ENCODE data around the gene CRADD. TPM values are rescaled to one million over a fixed set of nuclear protein-coding genes. Genes with fewer than 3 reads are reported as not detected.

CRADD gene
- total RNA-seq, 4 donors from 2014 or later, result 19.4 to 28.7 (median 22.6) TPM

DNA sequence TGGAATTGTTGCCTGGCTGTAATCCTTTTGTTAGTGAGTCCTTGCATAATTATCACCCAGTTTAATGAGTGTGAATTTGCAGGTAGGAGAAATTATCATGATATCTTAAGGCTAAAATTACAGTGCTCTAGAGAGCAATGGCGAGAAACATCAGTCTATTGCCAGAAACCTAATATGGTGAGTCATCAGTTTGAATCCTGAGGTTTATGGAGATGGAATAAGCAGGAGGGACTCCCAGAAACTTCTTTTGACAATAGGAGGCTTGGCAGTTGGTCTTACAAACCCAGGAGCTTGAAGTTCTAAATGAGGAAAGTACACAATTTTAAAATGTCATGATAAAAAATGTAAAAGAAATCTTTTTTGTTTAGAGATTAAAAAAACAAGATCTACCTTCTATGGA lies 31.5 kb upstream of the CRADD start:
- ATAC-seq, result no peak
- H3K4me1 ChIP-seq, result no peaks in the 10 kb centered on the region

GRCh38 chr12:93650626-93651025 lies 26.5 kb upstream of the CRADD start:
- TF ChIP-seq, protein P1, sequence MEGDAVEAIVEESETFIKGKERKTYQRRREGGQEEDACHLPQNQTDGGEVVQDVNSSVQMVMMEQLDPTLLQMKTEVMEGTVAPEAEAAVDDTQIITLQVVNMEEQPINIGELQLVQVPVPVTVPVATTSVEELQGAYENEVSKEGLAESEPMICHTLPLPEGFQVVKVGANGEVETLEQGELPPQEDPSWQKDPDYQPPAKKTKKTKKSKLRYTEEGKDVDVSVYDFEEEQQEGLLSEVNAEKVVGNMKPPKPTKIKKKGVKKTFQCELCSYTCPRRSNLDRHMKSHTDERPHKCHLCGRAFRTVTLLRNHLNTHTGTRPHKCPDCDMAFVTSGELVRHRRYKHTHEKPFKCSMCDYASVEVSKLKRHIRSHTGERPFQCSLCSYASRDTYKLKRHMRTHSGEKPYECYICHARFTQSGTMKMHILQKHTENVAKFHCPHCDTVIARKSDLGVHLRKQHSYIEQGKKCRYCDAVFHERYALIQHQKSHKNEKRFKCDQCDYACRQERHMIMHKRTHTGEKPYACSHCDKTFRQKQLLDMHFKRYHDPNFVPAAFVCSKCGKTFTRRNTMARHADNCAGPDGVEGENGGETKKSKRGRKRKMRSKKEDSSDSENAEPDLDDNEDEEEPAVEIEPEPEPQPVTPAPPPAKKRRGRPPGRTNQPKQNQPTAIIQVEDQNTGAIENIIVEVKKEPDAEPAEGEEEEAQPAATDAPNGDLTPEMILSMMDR (IDR thresholded peaks at IDR 0.05 in 4 of 5, conservative IDR thresholded peaks at IDR 0.05 in 1 of 5), result no peak
- no peak for TF ChIP-seq POLR2A (IDR thresholded peaks at IDR 0.05)
- DNase-seq, result no peak
- ATAC-seq, result no peak
- Histone ChIP-seq H3K9me3 (no peaks in the 10 kb centered on the region), H3K36me3 (no peaks in the 10 kb centered on the region), H3K4me3 (no peak overlapping the region), H3K27me3 (no peaks in the 10 kb centered on the region), H3K4me1 (no peaks in the 10 kb centered on the region), H3K27ac (no peak overlapping the region)
- in situ Hi-C loops (cut with MboI; ENCODE audit: low sequenced_read_pairs in 4 of 4) (no loop called here), intact Hi-C loops (cut with DNase I; ENCODE audit: low total_unique reads) (no loop called here)

More for the DNA sequence above, 31.5 kb upstream of the CRADD start:
- intact Hi-C loops (cut with DNase I; ENCODE audit: low total_unique reads) (loop anchor here (1.0 kb wide), 1 partner anchor 12 kb away; no protein-coding TSS in a partner anchor), in situ Hi-C loops (cut with MboI; ENCODE audit: low sequenced_read_pairs in 4 of 4) (no loop called here)
- Histone ChIP-seq H3K36me3 (no peaks in the 10 kb centered on the region), H3K27ac (no peak overlapping the region), H3K4me3 (no peak overlapping the region), H3K9me3 (no peaks in the 10 kb centered on the region), H3K27me3 (no peaks in the 10 kb centered on the region)
- DNase-seq, result no peak
- TF ChIP-seq, protein P1 (IDR thresholded peaks at IDR 0.05 in 4 of 5, conservative IDR thresholded peaks at IDR 0.05 in 1 of 5), result no peak
- TF ChIP-seq POLR2A (IDR thresholded peaks at IDR 0.05), result no peak

GRCh38 chr12:93653079-93653478 lies 24.1 kb upstream of the CRADD start:
- intact Hi-C loops (cut with DNase I; ENCODE audit: low total_unique reads), result no loop called here
- Histone ChIP-seq H3K36me3 (no peaks in the 10 kb centered on the region), H3K27ac (no peak overlapping the region), H3K9me3 (no peaks in the 10 kb centered on the region), H3K4me1 (no peaks in the 10 kb centered on the region), H3K27me3 (no peaks in the 10 kb centered on the region), H3K4me3 (no peak overlapping the region)
- no peak for ATAC-seq
- no peak for DNase-seq
- in situ Hi-C loops (cut with MboI; ENCODE audit: low sequenced_read_pairs in 4 of 4), result no loop called here
- TF ChIP-seq, protein P1 (IDR thresholded peaks at IDR 0.05 in 4 of 5, conservative IDR thresholded peaks at IDR 0.05 in 1 of 5), result no peak
- TF ChIP-seq POLR2A (IDR thresholded peaks at IDR 0.05), result no peak

DNA sequence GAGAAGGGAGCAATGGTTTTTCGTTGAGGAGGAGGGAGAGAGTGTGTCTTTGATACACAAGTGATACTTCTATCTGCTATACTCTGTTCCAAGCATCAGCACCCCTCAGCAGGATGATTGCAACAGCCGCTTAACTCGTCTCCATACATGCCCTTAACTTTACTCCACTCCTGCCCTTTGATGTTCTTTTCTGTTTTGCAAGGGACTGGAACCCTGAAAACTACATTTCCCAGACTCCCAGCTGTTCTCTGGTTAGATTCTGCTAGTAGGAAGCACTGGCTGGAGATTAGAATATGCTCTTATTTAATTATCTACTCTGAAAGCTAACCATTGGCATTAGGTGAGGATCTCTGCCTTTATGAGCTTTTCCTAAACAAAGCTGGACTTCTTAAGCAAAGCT lies 23.5 kb upstream of the CRADD start:
- in situ Hi-C loops (cut with MboI; ENCODE audit: low sequenced_read_pairs in 4 of 4) (no loop called here), intact Hi-C loops (cut with DNase I; ENCODE audit: low total_unique reads) (no loop called here)
- Histone ChIP-seq H3K4me1 (no peaks in the 10 kb centered on the region), H3K9me3 (no peaks in the 10 kb centered on the region), H3K4me3 (no peak overlapping the region), H3K27me3 (no peaks in the 10 kb centered on the region), H3K27ac (no peak overlapping the region), H3K36me3 (no peaks in the 10 kb centered on the region)
- DNase-seq (no peak), ATAC-seq (no peak)
- no peak for TF ChIP-seq POLR2A (IDR thresholded peaks at IDR 0.05)
- TF ChIP-seq, protein P1 (IDR thresholded peaks at IDR 0.05 in 4 of 5, conservative IDR thresholded peaks at IDR 0.05 in 1 of 5), result no peak

DNA sequence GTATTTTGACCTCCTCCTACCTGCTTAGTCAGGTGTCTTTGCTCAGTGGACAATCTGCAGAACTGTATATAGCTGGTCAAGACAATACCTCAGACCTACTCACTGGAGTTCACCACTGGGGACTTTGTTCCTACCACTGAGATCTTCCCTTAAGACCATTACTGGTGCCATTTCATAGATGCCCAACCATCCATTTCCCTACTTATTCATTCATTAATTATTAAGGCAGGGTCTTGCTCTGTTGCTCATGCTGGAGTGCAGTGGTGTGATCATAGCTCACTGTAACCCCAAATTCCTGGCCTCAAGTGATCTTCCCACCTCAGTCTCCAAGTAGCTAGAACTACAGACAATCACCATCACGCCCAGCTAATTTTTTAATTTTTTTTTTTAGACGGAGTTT lies 22.8 kb upstream of the CRADD start:
- TF ChIP-seq, protein P1 (IDR thresholded peaks at IDR 0.05 in 4 of 5, conservative IDR thresholded peaks at IDR 0.05 in 1 of 5), result no peak
- TF ChIP-seq POLR2A (IDR thresholded peaks at IDR 0.05), result no peak
- no peaks in the 10 kb centered on the region for H3K9me3 ChIP-seq

More for the DNA sequence above, 22.8 kb upstream of the CRADD start:
- intact Hi-C loops (cut with DNase I; ENCODE audit: low total_unique reads) (no loop called here), in situ Hi-C loops (cut with MboI; ENCODE audit: low sequenced_read_pairs in 4 of 4) (no loop called here)
- Histone ChIP-seq H3K27ac (no peak overlapping the region), H3K27me3 (no peaks in the 10 kb centered on the region), H3K4me1 (no peaks in the 10 kb centered on the region), H3K4me3 (no peak overlapping the region), H3K36me3 (no peaks in the 10 kb centered on the region)
- DNase-seq (no peak), ATAC-seq (no peak)

Data from gastrocnemius medialis (tissue), 4 donors.